ENCODE data around the gene DHRS2. TPM values are rescaled to one million over a fixed set of nuclear protein-coding genes. Genes with fewer than 3 reads are reported as not detected.

The DHRS2 gene
- total and polyA plus RNA-seq, 2 donors (not counting 1 experiment from before 2014, with no cell fraction given): not detected

- Mint-ChIP-seq H3K4me3 (no peak overlapping the region), H3K4me1 (no peaks in the 10 kb centered on the region), H3K27me3 (peaks cover 34% of the 10 kb centered on the region), H3K9me3 (ENCODE audit: insufficient read depth) (no peaks in the 10 kb centered on the region), H3K27ac (no peak overlapping the region)
- Histone ChIP-seq H3K4me1 (ENCODE audit: control insufficient read depth in 2 of 2, insufficient read depth in 2 of 2, low read length in 2 of 2) (no peaks in the 10 kb centered on the region), H3K27me3 (replicated peaks in 1 of 4; ENCODE audit: control extremely low read depth in 1 of 4, control insufficient read depth in 3 of 4, insufficient read depth in 4 of 4, low read length in 3 of 4) (no peaks in the 10 kb centered on the region), H3K9ac (ENCODE audit: low read length) (no peak overlapping the region), H4K20me1 (ENCODE audit: control insufficient read depth, insufficient read depth, low read length, poor library complexity, severe bottlenecking) (no peaks in the 10 kb centered on the region), H3K4me3 (ENCODE audit: control extremely low read depth in 1 of 5, extremely low read depth in 1 of 5, insufficient read depth in 1 of 5, low read depth in 2 of 5, low read length in 4 of 5) (no peak overlapping the region), H3K79me2 (ENCODE audit: control insufficient read depth, insufficient read depth, low read length) (no peaks in the 10 kb centered on the region), H3K36me3 (replicated peaks in 1 of 2; ENCODE audit: control extremely low read depth in 1 of 2, control insufficient read depth in 1 of 2, extremely low read depth in 1 of 2, insufficient read depth in 2 of 2, low read length in 1 of 2) (no peaks in the 10 kb centered on the region), H2AFZ (ENCODE audit: insufficient read depth, low read depth, low read length, poor library complexity, severe bottlenecking) (no peak overlapping the region), H3K27ac (ENCODE audit: low read length in 2 of 2) (no peak overlapping the region), H3K9me3 (ENCODE audit: control extremely low read depth in 1 of 3, control insufficient read depth in 2 of 3, insufficient read depth in 1 of 3, low read length in 2 of 3) (no peaks in the 10 kb centered on the region), H3K4me2 (replicated peaks; ENCODE audit: low read depth, low read length, poor library complexity, severe bottlenecking) (no peak overlapping the region)
- ChIA-PET POLR2A (no interaction called here), CTCF (interaction anchor here (1.7 kb wide), 1 partner anchor 13 kb away, joined by 7 read pairs; no protein-coding TSS in a partner anchor)
- TF ChIP-seq CTCF (IDR thresholded peaks at IDR 0.05): no peak
- TF ChIP-seq EZH2 (IDR thresholded peaks at IDR 0.05; ENCODE audit: borderline replicate concordance, insufficient read depth, low read depth, low read length, poor library complexity, severe bottlenecking): no peak
- DNase-seq (no peak), ATAC-seq (ENCODE audit: low read depth) (no peak)
- intact Hi-C loops (cut with micrococcal nuclease): no loop called here
- WGBS (ENCODE audit: insufficient coverage): 89% methylated on average over 2 of the region's 2 CpGs
These were observed 17.7 kb upstream of the DHRS2 start for GRCh38 chr14:23618415-23618988.

GRCh38 chr14:23620177-23620702 lies 15.9 kb upstream of the DHRS2 start:
- Histone ChIP-seq H3K79me2 (ENCODE audit: control insufficient read depth, insufficient read depth, low read length) (no peaks in the 10 kb centered on the region), H3K36me3 (replicated peaks in 1 of 2; ENCODE audit: control extremely low read depth in 1 of 2, control insufficient read depth in 1 of 2, extremely low read depth in 1 of 2, insufficient read depth in 2 of 2, low read length in 1 of 2) (no peaks in the 10 kb centered on the region), H3K9me3 (ENCODE audit: control extremely low read depth in 1 of 3, control insufficient read depth in 2 of 3, insufficient read depth in 1 of 3, low read length in 2 of 3) (peaks cover 0 to 6% (median 5%) of the 10 kb centered on the region in 3 donors), H3K4me2 (replicated peaks; ENCODE audit: low read depth, low read length, poor library complexity, severe bottlenecking) (no peak overlapping the region), H3K9ac (ENCODE audit: low read length) (no peak overlapping the region), H3K4me1 (ENCODE audit: control insufficient read depth in 2 of 2, insufficient read depth in 2 of 2, low read length in 2 of 2) (no peaks in the 10 kb centered on the region), H3K27me3 (replicated peaks in 1 of 4; ENCODE audit: control extremely low read depth in 1 of 4, control insufficient read depth in 3 of 4, insufficient read depth in 4 of 4, low read length in 3 of 4) (no peaks in the 10 kb centered on the region), H2AFZ (ENCODE audit: insufficient read depth, low read depth, low read length, poor library complexity, severe bottlenecking) (no peak overlapping the region), H4K20me1 (ENCODE audit: control insufficient read depth, insufficient read depth, low read length, poor library complexity, severe bottlenecking) (no peaks in the 10 kb centered on the region), H3K4me3 (ENCODE audit: control extremely low read depth in 1 of 5, extremely low read depth in 1 of 5, insufficient read depth in 1 of 5, low read depth in 2 of 5, low read length in 4 of 5) (no peak overlapping the region), H3K27ac (ENCODE audit: low read length in 2 of 2) (no peak overlapping the region)
- H3K27me3 Mint-ChIP-seq: peaks cover 33% of the 10 kb centered on the region
- no peak overlapping the region for H3K4me3 Mint-ChIP-seq
- DNase-seq (no peak), ATAC-seq (ENCODE audit: low read depth) (no peak)
- H3K9me3 Mint-ChIP-seq (ENCODE audit: insufficient read depth): peaks cover 9% of the 10 kb centered on the region
- no peak overlapping the region for H3K27ac Mint-ChIP-seq
- no peaks in the 10 kb centered on the region for H3K4me1 Mint-ChIP-seq
- ChIA-PET POLR2A (no interaction called here), CTCF (interaction anchor here (0.6 to 1.9 kb wide), 2 partner anchors 11 to 687 kb away, joined by 3 to 8 read pairs; no protein-coding TSS in a partner anchor)
- intact Hi-C loops (cut with micrococcal nuclease): no loop called here
- TF ChIP-seq EZH2 (IDR thresholded peaks at IDR 0.05; ENCODE audit: borderline replicate concordance, insufficient read depth, low read depth, low read length, poor library complexity, severe bottlenecking): no peak
- no peak for TF ChIP-seq CTCF (IDR thresholded peaks at IDR 0.05)
- WGBS (ENCODE audit: insufficient coverage): 75% methylated on average over 3 of the region's 3 CpGs
